ENCODE measurements around the gene GALT. TPM values are rescaled to one million over a fixed set of nuclear protein-coding genes. Genes with fewer than 3 reads are reported as not detected.

Gene GALT
- total and polyA plus RNA-seq, 2 of the 13 experiments (the other 11 are each of a cell fraction or from before 2014, with no cell fraction given) = 40.4 to 46.3 TPM

DNA sequence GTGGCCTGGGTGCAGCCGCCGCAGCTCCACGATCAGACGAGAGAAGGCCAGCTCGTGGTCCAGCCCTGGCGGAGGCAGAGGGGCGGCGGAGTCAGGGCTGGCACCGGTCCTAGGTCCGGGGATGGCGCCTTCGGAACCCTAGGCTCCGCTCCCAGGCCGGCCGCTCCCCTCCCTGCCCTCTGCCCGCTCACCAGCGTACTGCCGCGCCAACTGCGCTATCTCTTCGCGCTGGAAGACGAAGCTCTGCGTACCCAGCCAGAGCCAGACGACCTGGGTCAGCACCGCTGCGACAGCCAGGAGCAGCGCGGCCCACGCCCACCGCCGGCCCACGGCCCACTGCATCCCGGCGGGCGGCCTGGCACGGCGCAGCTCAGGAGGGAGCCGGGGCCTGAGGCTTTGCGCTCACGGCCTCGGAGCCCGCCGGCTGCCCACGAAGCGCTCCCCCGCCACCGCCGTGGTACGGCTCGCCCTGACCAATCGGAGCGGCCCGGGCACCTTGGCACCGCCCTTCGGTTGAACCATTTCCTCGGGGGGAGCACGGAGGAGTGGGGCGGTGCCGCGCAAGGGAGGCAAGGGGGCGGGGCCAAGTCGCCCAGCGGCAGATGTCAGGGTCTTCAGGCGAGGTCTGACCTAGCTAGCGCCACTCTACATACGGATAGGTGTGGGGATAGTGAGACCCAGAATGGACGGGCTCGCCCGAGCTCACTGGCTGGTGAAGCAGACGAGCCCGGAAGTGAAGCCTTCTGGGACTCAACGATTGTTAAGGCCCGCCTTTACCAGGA, 8.9 kb upstream of the GALT start, which contains the start of gene SIGMAR1 (continued):
- TF ChIP-seq SPEN (CRISPR knock-in tag; IDR thresholded peaks at IDR 0.05; ENCODE audit: low read depth) (peak; percentile 89), ZNF777 (CRISPR knock-in tag; IDR thresholded peaks at IDR 0.05) (peak; percentile 74), GLMP (CRISPR knock-in tag; IDR thresholded peaks at IDR 0.05; ENCODE audit: borderline replicate concordance) (no peak), HDAC6 (IDR thresholded peaks at IDR 0.05; ENCODE audit: low read depth, low read length) (no peak), ZNF691 (CRISPR knock-in tag; IDR thresholded peaks at IDR 0.05; ENCODE audit: borderline replicate concordance, low read depth) (peak; percentile 43), CBX2 (IDR thresholded peaks at IDR 0.05; ENCODE audit: low read depth, low read length) (no peak), CBX2 (CRISPR knock-in tag; IDR thresholded peaks at IDR 0.05; ENCODE audit: low read depth) (no peak; the same call in 1 of the 2 replicates), RNF219 (CRISPR knock-in tag; IDR thresholded peaks at IDR 0.05) (no peak), CHD4 (IDR thresholded peaks at IDR 0.05; ENCODE audit: borderline replicate concordance, low read length) (no peak), MAFG (CRISPR knock-in tag; IDR thresholded peaks at IDR 0.05) (no peak), KDM3A (CRISPR knock-in tag; IDR thresholded peaks at IDR 0.05; ENCODE audit: low read depth) (0 out of 2 replicates have a peak, but pooled peaks have one; percentile 15), ATF6 (CRISPR knock-in tag; conservative IDR thresholded peaks at IDR 0.05) (no peak), SMAD3 (CRISPR knock-in tag; IDR thresholded peaks at IDR 0.05) (peak; percentile 61; the same call in 1 of the 2 replicates), ZC3H4 (CRISPR knock-in tag; IDR thresholded peaks at IDR 0.05; ENCODE audit: borderline replicate concordance) (no peak), HOXA7 (CRISPR knock-in tag; IDR thresholded peaks at IDR 0.05) (no peak), KMT2A (CRISPR knock-in tag; IDR thresholded peaks at IDR 0.05) (no peak; the same call in 1 of the 2 replicates), PAWR (CRISPR knock-in tag; IDR thresholded peaks at IDR 0.05; ENCODE audit: borderline replicate concordance) (no peak), STAG1 (CRISPR knock-in tag; IDR thresholded peaks at IDR 0.05) (no peak; the same call in 1 of the 2 replicates)
- TF ChIP-seq, protein P1, sequence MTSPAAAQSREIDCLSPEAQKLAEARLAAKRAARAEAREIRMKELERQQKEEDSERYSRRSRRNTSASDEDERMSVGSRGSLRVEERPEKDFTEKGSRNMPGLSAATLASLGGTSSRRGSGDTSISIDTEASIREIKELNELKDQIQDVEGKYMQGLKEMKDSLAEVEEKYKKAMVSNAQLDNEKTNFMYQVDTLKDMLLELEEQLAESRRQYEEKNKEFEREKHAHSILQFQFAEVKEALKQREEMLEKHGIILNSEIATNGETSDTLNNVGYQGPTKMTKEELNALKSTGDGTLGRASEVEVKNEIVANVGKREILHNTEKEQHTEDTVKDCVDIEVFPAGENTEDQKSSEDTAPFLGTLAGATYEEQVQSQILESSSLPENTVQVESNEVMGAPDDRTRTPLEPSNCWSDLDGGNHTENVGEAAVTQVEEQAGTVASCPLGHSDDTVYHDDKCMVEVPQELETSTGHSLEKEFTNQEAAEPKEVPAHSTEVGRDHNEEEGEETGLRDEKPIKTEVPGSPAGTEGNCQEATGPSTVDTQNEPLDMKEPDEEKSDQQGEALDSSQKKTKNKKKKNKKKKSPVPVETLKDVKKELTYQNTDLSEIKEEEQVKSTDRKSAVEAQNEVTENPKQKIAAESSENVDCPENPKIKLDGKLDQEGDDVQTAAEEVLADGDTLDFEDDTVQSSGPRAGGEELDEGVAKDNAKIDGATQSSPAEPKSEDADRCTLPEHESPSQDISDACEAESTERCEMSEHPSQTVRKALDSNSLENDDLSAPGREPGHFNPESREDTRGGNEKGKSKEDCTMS (CRISPR knock-in tag; conservative IDR thresholded peaks at IDR 0.05) = no peak

Measured in HepG2 (cell line).